HG03575 (cell line): Measurements from ENCODE around the gene IFI35.

Experiments
- ATAC-seq: cut with Tn5 transposase; IDR thresholded peaks from one replicate; pipeline ENCODE4 v1.9.1; 2021; ENCODE audit not compliant: unreplicated experiment, insufficient number of reproducible peaks, low FRiP score; ENCODE audit errors: extremely low read depth

Gene IFI35

GRCh38 chr17:43020030-43020621 lies 13.5 kb downstream of the IFI35 start:
- no peak for ATAC-seq

- no peak for ATAC-seq
Measured at GRCh38 chr17:43020789-43021740, 14.5 kb downstream of the IFI35 start.

GRCh38 chr17:43021741-43022512 lies 15.3 kb downstream of the IFI35 start, which contains the start of gene VAT1:
VAT1 (minus strand) TSS chr17:43022385; CDS start chr17:43022322, 63 bp downstream.
- ATAC-seq, result no peak

GRCh38 chr17:43024407-43025289 lies 18.1 kb downstream of the IFI35 start, which contains the start of gene RND2:
RND2 (plus strand) TSS chr17:43025231; CDS start chr17:43025348, 117 bp downstream.
- ATAC-seq, result no peak

GRCh38 chr17:43025290-43025657 lies 18.7 kb downstream of the IFI35 start:
- no peak for ATAC-seq

- ATAC-seq, result no peak
Measured at GRCh38 chr17:43025766-43026537, 19.4 kb downstream of the IFI35 start.

- ATAC-seq, result no peak
Measured at GRCh38 chr17:43026595-43026994, 20.0 kb downstream of the IFI35 start.

- no peak for ATAC-seq
Measured at GRCh38 chr17:43027091-43028032, 20.8 kb downstream of the IFI35 start.

- no peak for ATAC-seq
Measured at GRCh38 chr17:43028221-43028861, 21.8 kb downstream of the IFI35 start.

- no peak for ATAC-seq
Measured at GRCh38 chr17:43030137-43030767, 23.7 kb downstream of the IFI35 start.

- ATAC-seq, result no peak
Measured at GRCh38 chr17:43031666-43032065, 25.1 kb downstream of the IFI35 start.

- no peak for ATAC-seq
Measured at GRCh38 chr17:43033948-43034881, 27.6 kb downstream of the IFI35 start.

- no peak for ATAC-seq
Measured at GRCh38 chr17:43034894-43035293, 28.3 kb downstream of the IFI35 start.

GRCh38 chr17:43039646-43040045 lies 33.1 kb downstream of the IFI35 start:
- ATAC-seq, result no peak

GRCh38 chr17:43040655-43041054 lies 34.1 kb downstream of the IFI35 start:
- no peak for ATAC-seq
